Memory B cell (primary cell): ENCODE results near the gene SLC12A5.

Experiments
- ATAC-seq: fragments of 150-1000 bp; cut with Tn5 transposase; 2 replicates; pipeline ENCODE4 v1.10.0; 2021; ENCODE audit warnings: low read depth, mild to moderate bottlenecking, moderate library complexity
- DNase-seq, 2 donors: peaks; one replicate each; pipeline ENCODE4 v3.0.0; 2022; ENCODE audit warnings: low spot score in 2 of 2
- H3K27ac Mint-ChIP-seq: one replicate; pipeline ENCODE4 v1.8.0; 2022; ENCODE audit warnings: mild to moderate bottlenecking, moderate library complexity, mixed read lengths
- H3K27me3 Mint-ChIP-seq: one replicate; pipeline ENCODE4 v1.8.0; 2022; ENCODE audit warnings: mixed read lengths
- H3K36me3 Mint-ChIP-seq: one replicate; pipeline ENCODE4 v1.8.0; 2022; ENCODE audit warnings: mild to moderate bottlenecking, mixed read lengths
- H3K4me1 Mint-ChIP-seq: one replicate; pipeline ENCODE4 v1.8.0; 2022; ENCODE audit warnings: mixed read lengths
- H3K4me3 Mint-ChIP-seq: one replicate; pipeline ENCODE4 v1.8.0; 2022; ENCODE audit warnings: mild to moderate bottlenecking, moderate library complexity, mixed read lengths
- H3K9me3 Mint-ChIP-seq: one replicate; pipeline ENCODE4 v1.8.0; 2022; ENCODE audit warnings: mixed read lengths

The SLC12A5 gene

DNA sequence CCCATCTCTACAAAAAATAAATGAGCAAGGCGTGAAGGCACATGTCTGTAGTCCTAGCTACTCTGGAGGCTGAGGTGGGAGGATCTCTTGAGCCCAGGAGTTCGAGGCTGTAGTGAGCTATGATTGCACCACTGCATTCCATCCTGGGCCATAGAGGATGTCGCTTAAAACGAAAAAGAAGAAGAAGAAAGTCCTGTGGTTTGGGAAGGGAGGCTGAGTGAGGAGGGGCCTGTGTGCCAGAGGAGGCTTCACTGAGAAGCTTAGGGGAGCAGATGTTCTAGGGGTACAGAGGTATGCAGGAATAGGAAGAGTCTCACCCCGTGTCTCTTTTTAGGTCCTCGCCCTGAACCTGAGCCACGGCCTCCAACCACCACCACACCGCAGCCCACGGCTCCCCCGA is 16.1 kb upstream of the SLC12A5 start:
- peaks cover 43% of the 10 kb centered on the region for H3K4me1 Mint-ChIP-seq
- peaks cover 3% of the 10 kb centered on the region for H3K9me3 Mint-ChIP-seq
- H3K4me3 Mint-ChIP-seq = peak overlapping the region; percentile 24
- H3K27ac Mint-ChIP-seq = no peak overlapping the region
- H3K36me3 Mint-ChIP-seq = no peaks in the 10 kb centered on the region
- ATAC-seq (no peak), DNase-seq (no peak)
- H3K27me3 Mint-ChIP-seq = peaks cover 38% of the 10 kb centered on the region

DNA sequence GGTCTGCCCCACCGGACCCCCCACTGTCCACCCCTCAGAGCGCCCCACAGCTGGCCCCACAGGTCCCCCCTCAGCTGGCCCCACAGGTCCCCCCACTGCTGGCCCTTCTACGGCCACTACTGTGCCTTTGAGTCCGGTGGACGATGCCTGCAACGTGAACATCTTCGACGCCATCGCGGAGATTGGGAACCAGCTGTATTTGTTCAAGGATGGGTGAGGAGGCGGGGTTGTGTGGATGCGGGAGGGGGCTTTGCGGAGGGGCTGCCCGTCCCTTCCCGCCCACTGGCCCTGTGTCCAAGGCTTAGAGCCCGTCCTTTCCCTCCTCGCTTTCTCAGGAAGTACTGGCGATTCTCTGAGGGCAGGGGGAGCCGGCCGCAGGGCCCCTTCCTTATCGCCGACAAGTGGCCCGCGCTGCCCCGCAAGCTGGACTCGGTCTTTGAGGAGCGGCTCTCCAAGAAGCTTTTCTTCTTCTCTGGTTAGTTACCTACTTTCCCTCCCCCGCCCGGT is 15.6 kb upstream of the SLC12A5 start:
- Mint-ChIP-seq H3K4me1 (peaks cover 39% of the 10 kb centered on the region), H3K27ac (no peak overlapping the region), H3K27me3 (peaks cover 38% of the 10 kb centered on the region), H3K36me3 (no peaks in the 10 kb centered on the region), H3K9me3 (peaks cover 3% of the 10 kb centered on the region), H3K4me3 (no peak overlapping the region)
- DNase-seq (no peak), ATAC-seq (no peak)

DNA sequence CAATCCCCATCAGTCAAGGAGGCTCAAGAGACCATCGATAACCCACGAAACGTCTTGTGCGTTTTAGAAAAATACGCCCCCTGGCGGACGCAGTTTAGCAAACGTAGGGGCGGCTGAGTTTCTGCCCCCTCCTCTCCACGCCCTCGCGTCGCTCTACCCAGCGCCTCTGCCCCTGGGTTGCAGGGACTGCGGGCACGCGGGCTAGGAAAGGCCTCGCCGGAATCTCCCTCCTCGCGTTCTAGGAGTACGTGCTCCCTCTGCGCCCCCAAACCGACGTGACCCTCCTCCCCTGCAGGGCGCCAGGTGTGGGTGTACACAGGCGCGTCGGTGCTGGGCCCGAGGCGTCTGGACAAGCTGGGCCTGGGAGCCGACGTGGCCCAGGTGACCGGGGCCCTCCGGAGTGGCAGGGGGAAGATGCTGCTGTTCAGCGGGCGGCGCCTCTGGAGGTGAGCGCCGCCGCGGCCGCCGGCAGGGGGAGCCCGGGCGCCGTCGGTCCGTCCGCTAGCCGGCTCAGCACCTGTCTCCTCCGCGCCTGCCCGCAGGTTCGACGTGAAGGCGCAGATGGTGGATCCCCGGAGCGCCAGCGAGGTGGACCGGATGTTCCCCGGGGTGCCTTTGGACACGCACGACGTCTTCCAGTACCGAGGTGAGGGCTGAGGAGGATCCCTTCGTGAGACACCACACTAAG is 15.0 kb upstream of the SLC12A5 start:
- Mint-ChIP-seq H3K4me3 (peak overlapping the region; percentile 52), H3K9me3 (peaks cover 3% of the 10 kb centered on the region), H3K27ac (no peak overlapping the region), H3K36me3 (no peaks in the 10 kb centered on the region), H3K4me1 (peaks cover 36% of the 10 kb centered on the region), H3K27me3 (peaks cover 35% of the 10 kb centered on the region)
- DNase-seq = peak; percentile 68 to 71
- ATAC-seq = peak; percentile 85

DNA sequence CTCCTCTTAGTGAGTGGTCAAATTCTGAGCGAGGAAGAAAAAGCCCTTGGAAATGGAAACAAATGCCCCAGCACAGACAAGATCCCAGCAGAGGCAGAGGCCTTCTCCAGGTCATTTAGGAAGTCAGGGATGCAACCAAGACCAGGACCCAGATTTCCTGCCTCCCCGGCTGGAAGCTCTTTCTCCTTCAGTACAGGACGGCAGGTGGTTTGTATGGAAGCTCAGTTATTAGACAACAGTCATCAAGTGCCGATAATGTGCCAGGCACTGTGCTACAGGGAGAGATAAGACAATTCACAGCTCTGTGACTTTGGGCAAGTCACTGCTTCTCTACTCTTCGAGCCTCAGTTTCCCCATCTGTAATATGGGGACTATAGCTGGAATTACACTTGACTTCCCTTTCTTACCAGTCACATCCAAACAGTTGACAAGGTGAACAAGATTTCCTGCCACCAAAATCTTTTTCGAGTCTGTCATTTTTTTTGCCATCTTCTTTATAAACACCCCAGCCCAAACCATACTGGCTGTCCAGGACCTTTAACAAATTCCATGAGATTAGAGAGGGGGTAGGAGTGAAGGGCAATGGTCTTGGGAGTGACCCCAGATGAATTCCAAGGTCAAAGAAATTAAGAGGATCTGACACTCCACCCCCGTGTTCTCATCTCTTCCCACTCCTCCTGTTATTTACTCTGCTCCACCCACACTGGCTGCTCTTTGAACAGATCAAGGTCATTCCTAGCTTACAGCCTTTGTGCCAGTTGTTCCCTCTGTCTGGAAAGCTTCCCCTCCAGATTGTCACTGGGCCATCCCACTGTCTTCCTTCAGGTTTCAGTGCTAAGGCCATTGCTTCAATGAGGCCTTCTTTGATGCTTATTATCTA is 14.3 kb upstream of the SLC12A5 start:
- ATAC-seq (no peak), DNase-seq (no peak)
- peaks cover 28% of the 10 kb centered on the region for H3K4me1 Mint-ChIP-seq
- H3K36me3 Mint-ChIP-seq = no peaks in the 10 kb centered on the region
- peaks cover 29% of the 10 kb centered on the region for H3K27me3 Mint-ChIP-seq
- H3K4me3 Mint-ChIP-seq = peak overlapping the region; percentile 31
- peaks cover 3% of the 10 kb centered on the region for H3K9me3 Mint-ChIP-seq
- H3K27ac Mint-ChIP-seq = no peak overlapping the region

DNA sequence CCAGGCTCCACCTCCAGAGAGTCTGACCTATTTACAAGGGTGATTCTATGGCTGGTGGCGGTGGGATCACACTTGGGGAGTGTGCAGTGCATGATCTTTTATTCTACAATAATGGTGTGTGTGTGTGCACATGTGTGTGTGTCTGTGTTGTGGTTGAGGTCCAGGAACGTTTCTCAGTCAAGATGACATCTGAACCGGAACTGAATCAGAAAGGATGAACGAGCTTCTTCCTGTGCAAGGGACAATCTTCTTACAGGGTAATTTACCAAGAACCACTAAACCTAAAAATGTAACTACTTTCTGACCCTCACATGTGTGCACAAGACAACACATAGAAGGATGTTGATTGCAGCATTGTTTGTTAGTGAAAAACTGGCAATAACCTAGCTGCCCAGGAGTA is 11.7 kb upstream of the SLC12A5 start:
- Mint-ChIP-seq H3K4me1 (peaks cover 23% of the 10 kb centered on the region), H3K27me3 (peaks cover 21% of the 10 kb centered on the region)

DNA sequence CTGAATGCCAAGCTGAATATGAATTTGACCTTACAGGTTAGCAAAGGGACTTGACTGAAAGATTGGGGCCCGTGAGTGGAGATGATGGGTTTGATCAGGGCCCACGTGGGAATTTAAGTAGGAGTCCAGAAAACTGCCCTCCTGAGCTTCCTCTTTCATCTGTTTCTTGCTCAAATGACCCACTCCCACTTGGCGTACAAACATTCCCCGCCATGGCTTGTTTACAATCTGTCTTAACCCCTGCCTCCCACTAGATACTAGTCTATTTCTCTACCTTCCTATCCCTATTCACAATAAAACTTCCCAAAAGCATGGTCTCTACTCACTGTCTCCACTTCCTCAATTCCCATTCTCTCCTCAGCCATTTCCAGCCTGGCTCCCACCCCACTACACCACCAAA is 10.9 kb upstream of the SLC12A5 start:
- H3K27me3 Mint-ChIP-seq = peaks cover 15% of the 10 kb centered on the region
- no peaks in the 10 kb centered on the region for H3K36me3 Mint-ChIP-seq
- no peak overlapping the region for H3K27ac Mint-ChIP-seq
- ATAC-seq (no peak), DNase-seq (no peak)
- no peak overlapping the region for H3K4me3 Mint-ChIP-seq
- no peaks in the 10 kb centered on the region for H3K9me3 Mint-ChIP-seq
- peaks cover 24% of the 10 kb centered on the region for H3K4me1 Mint-ChIP-seq

More for the DNA sequence above, 11.7 kb upstream of the SLC12A5 start:
- Mint-ChIP-seq H3K4me3 (no peak overlapping the region), H3K27ac (no peak overlapping the region), H3K9me3 (no peaks in the 10 kb centered on the region), H3K36me3 (no peaks in the 10 kb centered on the region)
- ATAC-seq = no peak
- DNase-seq = no peak

DNA sequence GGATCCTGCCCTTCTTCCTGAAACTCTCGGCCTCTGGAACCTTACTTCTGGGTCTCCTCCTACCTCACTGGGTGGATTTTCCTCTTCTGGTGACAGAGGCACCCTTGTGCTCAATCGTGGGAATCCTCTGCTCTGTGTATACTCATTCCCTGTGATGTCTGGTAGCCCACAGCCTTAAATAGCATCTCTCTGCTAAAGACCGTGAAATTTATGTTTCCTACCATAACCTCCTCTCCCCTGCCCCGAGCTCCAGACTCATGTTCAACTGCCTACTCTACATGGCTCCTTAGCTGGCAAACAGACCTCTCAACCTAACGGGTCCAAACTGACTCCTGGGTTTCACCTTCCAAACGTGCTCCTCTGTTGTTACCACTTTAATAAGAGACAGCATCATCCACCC is 10.4 kb upstream of the SLC12A5 start:
- Mint-ChIP-seq H3K36me3 (no peaks in the 10 kb centered on the region), H3K4me3 (no peak overlapping the region), H3K27me3 (peaks cover 19% of the 10 kb centered on the region), H3K4me1 (peaks cover 29% of the 10 kb centered on the region), H3K9me3 (no peaks in the 10 kb centered on the region), H3K27ac (no peak overlapping the region)
- no peak for DNase-seq
- no peak for ATAC-seq

DNA sequence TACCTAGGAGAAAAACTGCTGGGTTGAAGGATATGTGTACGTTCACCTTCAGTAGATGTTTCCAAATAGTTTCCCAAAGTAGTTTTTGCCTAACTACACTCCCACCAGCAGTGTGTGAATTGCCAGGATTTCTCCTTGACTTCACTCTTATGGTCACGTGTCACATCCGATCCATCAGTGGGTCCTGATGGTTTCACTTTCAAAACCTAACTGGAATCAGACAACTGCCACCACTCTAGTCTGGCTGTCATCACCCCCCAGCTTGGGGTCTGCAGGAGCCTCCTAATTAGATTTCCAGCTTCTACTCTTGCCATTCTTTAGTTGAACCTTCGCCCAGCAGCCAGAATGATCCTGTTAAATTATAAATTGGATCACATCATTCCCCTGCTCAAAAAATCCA is 8.5 kb upstream of the SLC12A5 start:
- Mint-ChIP-seq H3K36me3 (no peaks in the 10 kb centered on the region), H3K4me1 (peaks cover 21% of the 10 kb centered on the region), H3K27ac (no peak overlapping the region), H3K9me3 (no peaks in the 10 kb centered on the region), H3K4me3 (peak overlapping the region; percentile 18), H3K27me3 (peaks cover 32% of the 10 kb centered on the region)
- ATAC-seq = no peak
- DNase-seq = no peak

DNA sequence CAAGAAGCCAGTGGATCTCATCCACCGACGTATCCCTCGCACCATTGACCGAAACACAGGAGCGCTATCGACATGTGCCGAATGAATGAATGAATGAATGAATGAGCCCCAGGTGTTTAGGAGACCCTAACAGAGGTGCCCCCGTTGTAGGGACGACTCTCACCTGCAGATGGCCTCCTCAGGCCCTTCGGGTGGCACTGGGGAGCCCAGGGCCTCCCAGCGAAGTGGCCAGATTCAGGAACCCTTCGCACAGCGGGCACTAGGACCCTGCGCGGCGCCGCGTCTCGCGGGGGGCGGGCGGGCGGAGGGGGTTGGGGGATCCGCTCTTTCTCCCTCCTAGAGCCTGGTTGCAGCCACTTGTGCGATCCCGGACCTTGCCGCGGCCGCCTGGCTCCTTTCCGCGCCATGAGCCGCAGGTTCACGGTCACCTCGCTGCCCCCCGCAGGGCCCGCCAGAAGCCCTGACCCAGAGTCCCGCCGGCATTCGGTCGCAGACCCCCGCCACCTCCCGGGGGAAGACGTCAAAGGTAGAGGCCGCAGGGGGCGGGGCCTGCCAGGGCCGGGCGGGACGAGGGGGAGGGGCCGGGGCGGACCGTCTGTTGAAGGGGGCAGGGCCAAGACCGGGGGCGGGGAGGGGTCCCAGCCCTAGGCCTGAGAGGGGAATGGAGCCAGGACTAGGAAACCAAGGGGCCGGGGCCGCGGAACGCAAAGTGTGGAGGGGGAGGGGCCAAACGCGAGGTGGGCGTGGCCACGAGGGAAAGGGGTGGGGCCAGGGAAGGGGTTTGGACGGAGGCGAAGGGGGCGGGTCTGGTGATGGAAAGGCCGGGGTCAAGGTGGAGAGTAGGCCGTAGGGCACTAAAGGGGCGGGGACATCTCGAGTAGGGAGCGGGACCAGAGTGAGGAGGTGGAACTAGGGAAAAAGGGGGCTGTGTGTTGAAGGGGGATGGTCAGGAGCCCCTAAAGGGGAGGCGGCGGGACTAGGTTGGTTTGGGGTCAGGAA is 7.4 kb upstream of the SLC12A5 start:
- DNase-seq = peak in 1 of 2 donors; percentile 48
- Mint-ChIP-seq H3K4me1 (peaks cover 21% of the 10 kb centered on the region), H3K36me3 (no peaks in the 10 kb centered on the region), H3K27ac (no peak overlapping the region), H3K9me3 (no peaks in the 10 kb centered on the region), H3K27me3 (peaks cover 31% of the 10 kb centered on the region), H3K4me3 (peak overlapping the region; percentile 76)
- peak; percentile 59 for ATAC-seq

DNA sequence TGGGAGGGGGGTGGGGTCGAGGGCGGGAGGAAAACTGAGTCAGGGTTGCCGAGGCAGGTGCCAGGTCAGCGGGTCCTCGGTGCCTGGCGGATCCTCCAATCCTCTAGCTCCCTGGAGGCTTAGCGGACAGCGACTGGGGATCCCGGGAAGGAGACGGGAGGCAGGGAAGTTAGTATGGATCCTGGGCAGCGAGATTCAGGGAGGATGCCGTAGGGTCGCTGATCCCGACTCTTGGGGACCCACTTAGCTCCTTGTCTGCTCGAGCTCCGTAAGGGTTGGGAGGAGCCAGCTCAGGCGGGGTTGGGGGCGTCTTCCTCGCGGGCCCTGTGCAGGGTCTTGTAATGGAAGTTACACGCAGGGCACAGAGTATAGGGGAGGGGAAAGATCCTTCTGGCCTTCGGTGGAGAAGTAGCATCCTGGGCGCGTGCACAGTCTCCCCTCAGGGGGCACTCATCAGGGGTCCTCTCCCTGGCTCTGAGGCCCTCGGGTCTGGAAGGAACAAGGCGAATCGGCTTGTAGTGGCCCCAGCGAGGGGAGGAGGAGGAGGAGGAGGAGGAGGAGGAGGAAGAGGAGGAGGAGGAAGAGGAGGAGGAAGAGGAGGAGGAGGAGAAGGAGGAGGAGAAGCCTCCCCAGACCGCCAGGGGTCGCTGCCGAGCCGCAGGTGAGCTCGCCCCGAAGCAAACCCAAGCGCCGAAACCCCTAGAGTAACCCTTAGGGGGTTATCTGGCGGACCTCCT is 6.4 kb upstream of the SLC12A5 start:
- DNase-seq = peak; percentile 77 to 83
- Mint-ChIP-seq H3K36me3 (no peaks in the 10 kb centered on the region), H3K4me1 (peaks cover 21% of the 10 kb centered on the region), H3K4me3 (peak overlapping the region; percentile 76), H3K9me3 (no peaks in the 10 kb centered on the region), H3K27me3 (peaks cover 31% of the 10 kb centered on the region), H3K27ac (no peak overlapping the region)
- peak; percentile 73 for ATAC-seq

DNA sequence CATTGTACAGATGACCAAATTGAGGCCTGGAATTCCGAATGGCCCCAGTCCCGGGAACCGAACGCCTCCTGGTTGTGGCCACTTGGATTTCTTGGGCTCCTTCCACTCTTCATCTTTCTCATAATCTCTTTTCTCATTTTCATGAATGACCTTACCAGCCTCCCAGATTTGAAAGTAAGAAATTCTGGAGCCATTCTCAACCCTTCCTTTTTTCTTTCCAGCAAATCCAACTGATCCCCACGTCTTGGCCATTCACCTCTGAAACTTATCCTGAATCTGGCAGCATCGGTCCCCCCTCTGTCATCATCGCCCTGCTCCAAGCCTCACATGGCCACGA is 5.9 kb upstream of the SLC12A5 start:
- no peak overlapping the region for H3K27ac Mint-ChIP-seq
- H3K4me1 Mint-ChIP-seq = peaks cover 21% of the 10 kb centered on the region
- DNase-seq (no peak), ATAC-seq (no peak)
- H3K4me3 Mint-ChIP-seq = no peak overlapping the region
- H3K36me3 Mint-ChIP-seq = no peaks in the 10 kb centered on the region
- peaks cover 28% of the 10 kb centered on the region for H3K27me3 Mint-ChIP-seq
- H3K9me3 Mint-ChIP-seq = no peaks in the 10 kb centered on the region

DNA sequence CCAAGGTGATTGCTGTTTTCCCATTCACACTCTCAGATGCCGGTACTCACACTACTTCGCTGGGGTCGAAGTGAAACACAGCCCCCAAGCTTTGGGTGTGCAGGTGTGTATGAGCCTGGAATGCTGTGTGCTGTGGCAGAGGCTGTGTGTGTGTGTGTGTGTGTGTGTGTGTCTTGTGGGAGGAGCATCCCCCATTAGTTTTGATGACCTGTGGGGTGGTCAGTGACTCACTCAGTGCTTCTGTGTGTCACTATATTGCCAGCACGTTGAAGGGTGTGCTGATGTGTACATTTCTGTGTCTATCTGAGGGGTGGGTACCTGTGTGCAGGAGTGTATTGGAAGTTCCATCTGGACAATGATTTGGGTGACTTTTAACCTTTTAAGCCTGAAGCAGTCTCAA is 5.0 kb upstream of the SLC12A5 start:
- H3K27ac Mint-ChIP-seq = no peak overlapping the region
- DNase-seq = no peak
- H3K36me3 Mint-ChIP-seq = no peaks in the 10 kb centered on the region
- H3K4me1 Mint-ChIP-seq = peaks cover 21% of the 10 kb centered on the region
- no peak for ATAC-seq
- no peak overlapping the region for H3K4me3 Mint-ChIP-seq
- no peaks in the 10 kb centered on the region for H3K9me3 Mint-ChIP-seq
- peaks cover 32% of the 10 kb centered on the region for H3K27me3 Mint-ChIP-seq

DNA sequence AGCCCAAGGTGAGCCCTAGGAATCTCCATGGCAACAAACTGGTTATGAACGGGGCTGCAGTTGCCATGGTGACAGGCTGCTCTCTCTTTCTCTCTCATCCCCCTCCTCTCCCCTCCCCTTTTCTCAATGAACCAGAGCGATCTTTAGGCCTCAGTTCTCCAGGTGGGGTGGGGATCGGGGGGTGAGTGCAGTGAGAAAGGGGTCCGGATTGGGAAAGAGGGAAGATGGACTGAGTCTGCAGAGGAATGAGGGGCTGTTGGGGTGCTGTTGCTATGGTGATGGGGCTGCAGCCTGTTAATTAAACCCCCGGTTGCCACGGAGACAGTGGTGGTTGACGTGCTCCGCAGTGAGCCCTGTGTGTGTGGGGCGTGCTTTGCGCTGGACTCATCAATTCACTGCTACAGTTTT is 3.6 kb upstream of the SLC12A5 start:
- Mint-ChIP-seq H3K36me3 (no peaks in the 10 kb centered on the region), H3K4me1 (peaks cover 21% of the 10 kb centered on the region), H3K27ac (no peak overlapping the region), H3K4me3 (no peak overlapping the region), H3K27me3 (peaks cover 33% of the 10 kb centered on the region), H3K9me3 (no peaks in the 10 kb centered on the region)
- ATAC-seq (no peak), DNase-seq (no peak)
